ENCODE results near the gene RYR1. TPM values are rescaled to one million over a fixed set of nuclear protein-coding genes. Genes with fewer than 3 reads are reported as not detected.

Gene RYR1
- total and polyA plus RNA-seq, 10 of the 15 experiments (the other 5 are each of a cell fraction or from before 2014, with no cell fraction given): under 0.01 to 0.32 (median 0.07) TPM; not detected in 1

DNA sequence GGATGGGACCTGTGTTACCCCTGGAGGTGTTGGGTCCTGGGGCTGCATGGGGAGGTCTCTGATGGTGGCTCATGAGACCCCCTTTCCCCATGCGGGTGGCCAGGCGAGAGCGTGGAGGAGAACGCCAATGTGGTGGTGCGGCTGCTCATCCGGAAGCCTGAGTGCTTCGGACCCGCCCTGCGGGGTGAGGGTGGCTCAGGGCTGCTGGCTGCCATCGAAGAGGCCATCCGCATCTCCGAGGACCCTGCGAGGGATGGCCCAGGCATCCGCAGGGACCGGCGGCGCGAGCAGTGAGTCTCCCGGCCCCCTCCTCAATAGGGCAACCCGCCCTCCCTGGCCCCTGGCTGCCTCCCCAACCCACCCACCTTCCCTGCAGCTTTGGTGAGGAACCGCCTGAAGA is 66.0 kb downstream of the RYR1 start:
- ChIA-PET POLR2A (no interaction called here), CTCF (interaction anchor here (0.6 kb wide), 1 partner anchor 175 kb away, joined by 4 read pairs; no protein-coding TSS in a partner anchor), SMC1A (ENCODE audit: uncharacterized antibody, unreplicated experiment) (no interaction called here), RAD21 (ENCODE audit: unreplicated experiment) (no interaction called here)
- in situ Hi-C loops (cut with MboI) (no loop called here), intact Hi-C loops (cut with micrococcal nuclease; ENCODE audit: unreplicated experiment) (no loop called here)
- no TSS peak for BruUV-seq (replicated peaks)
- H3K27ac ChIP-seq (ENCODE audit: control insufficient read depth, insufficient read depth): no peak overlapping the region
- FAIRE-seq (no peak), DNase-seq (ENCODE audit: low read depth, low spot score) (no peak), ATAC-seq (no peak)
- H3K9ac ChIP-seq (ENCODE audit: control insufficient read depth, insufficient read depth, low read length): no peak overlapping the region
- H3K4me2 ChIP-seq (ENCODE audit: control insufficient read depth, insufficient read depth): no peak overlapping the region
- H3K36me3 ChIP-seq (ENCODE audit: control insufficient read depth in 2 of 2, insufficient read depth in 2 of 2, low read length in 1 of 2): no peaks in the 10 kb centered on the region
- H2AFZ ChIP-seq (ENCODE audit: control insufficient read depth, low read depth, low read length): no peak overlapping the region
- TF ChIP-seq, protein P1, sequence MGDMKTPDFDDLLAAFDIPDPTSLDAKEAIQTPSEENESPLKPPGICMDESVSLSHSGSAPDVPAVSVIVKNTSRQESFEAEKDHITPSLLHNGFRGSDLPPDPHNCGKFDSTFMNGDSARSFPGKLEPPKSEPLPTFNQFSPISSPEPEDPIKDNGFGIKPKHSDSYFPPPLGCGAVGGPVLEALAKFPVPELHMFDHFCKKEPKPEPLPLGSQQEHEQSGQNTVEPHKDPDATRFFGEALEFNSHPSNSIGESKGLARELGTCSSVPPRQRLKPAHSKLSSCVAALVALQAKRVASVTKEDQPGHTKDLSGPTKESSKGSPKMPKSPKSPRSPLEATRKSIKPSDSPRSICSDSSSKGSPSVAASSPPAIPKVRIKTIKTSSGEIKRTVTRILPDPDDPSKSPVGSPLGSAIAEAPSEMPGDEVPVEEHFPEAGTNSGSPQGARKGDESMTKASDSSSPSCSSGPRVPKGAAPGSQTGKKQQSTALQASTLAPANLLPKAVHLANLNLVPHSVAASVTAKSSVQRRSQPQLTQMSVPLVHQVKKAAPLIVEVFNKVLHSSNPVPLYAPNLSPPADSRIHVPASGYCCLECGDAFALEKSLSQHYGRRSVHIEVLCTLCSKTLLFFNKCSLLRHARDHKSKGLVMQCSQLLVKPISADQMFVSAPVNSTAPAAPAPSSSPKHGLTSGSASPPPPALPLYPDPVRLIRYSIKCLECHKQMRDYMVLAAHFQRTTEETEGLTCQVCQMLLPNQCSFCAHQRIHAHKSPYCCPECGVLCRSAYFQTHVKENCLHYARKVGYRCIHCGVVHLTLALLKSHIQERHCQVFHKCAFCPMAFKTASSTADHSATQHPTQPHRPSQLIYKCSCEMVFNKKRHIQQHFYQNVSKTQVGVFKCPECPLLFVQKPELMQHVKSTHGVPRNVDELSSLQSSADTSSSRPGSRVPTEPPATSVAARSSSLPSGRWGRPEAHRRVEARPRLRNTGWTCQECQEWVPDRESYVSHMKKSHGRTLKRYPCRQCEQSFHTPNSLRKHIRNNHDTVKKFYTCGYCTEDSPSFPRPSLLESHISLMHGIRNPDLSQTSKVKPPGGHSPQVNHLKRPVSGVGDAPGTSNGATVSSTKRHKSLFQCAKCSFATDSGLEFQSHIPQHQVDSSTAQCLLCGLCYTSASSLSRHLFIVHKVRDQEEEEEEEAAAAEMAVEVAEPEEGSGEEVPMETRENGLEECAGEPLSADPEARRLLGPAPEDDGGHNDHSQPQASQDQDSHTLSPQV (IDR thresholded peaks at IDR 0.05): no peak
- TF ChIP-seq SMARCA5 (IDR thresholded peaks at IDR 0.05): no peak
- TF ChIP-seq SUZ12 (IDR thresholded peaks at IDR 0.05; ENCODE audit: unreplicated experiment): no peak
- no peak for TF ChIP-seq SMC3 (IDR thresholded peaks at IDR 0.05; ENCODE audit: borderline replicate concordance, low read length)
- no peak for TF ChIP-seq CBX5 (IDR thresholded peaks at IDR 0.05; ENCODE audit: low read depth)
- no peak for TF ChIP-seq GATAD2B (conservative IDR thresholded peaks at IDR 0.05; ENCODE audit: low read depth)
- TF ChIP-seq MTA3 (IDR thresholded peaks at IDR 0.05; ENCODE audit: borderline replicate concordance, low read length): no peak
- no peak for TF ChIP-seq STAT3 (IDR thresholded peaks at IDR 0.05; ENCODE audit: low read depth, low read length)
- H4K20me1 ChIP-seq (ENCODE audit: control insufficient read depth, insufficient read depth): no peaks in the 10 kb centered on the region
- no peak overlapping the region for H3K4me3 ChIP-seq
- no peaks in the 10 kb centered on the region for H3K9me3 ChIP-seq (replicated peaks; ENCODE audit: control insufficient read depth, insufficient read depth, low read length)
- H3K27me3 ChIP-seq (replicated peaks in 1 of 2; ENCODE audit: control insufficient read depth in 2 of 2, insufficient read depth in 2 of 2, low read length in 1 of 2): no peaks in the 10 kb centered on the region
- no peaks in the 10 kb centered on the region for H3K4me1 ChIP-seq (ENCODE audit: control insufficient read depth, insufficient read depth, low read length)
- 73% methylated on average over 12 of the region's 21 CpGs for WGBS (ENCODE audit: insufficient coverage, insufficient replicate concordance, low lambda C conversion rate, missing lambda C conversion rate)
- no peaks in the 10 kb centered on the region for H3K79me2 ChIP-seq (ENCODE audit: control insufficient read depth, insufficient read depth, low read length)
